Measurements from ENCODE around the gene CSDE1.

The CSDE1 gene

GRCh38 chr1:114700036-114700600, 57.7 kb downstream of the CSDE1 start:
- DNase-seq = no peak

- no peak for DNase-seq
Measured at GRCh38 chr1:114696810-114697209, 61.0 kb downstream of the CSDE1 start.

GRCh38 chr1:114695430-114696058, 62.2 kb downstream of the CSDE1 start, which contains the start of gene AMPD1:
Gene AMPD1 (minus strand): TSS chr1:114695546. CDS start chr1:114695471, 75 bp downstream.
- DNase-seq = no peak

- DNase-seq = no peak
Measured at GRCh38 chr1:114694540-114695310, 63.1 kb downstream of the CSDE1 start.

GRCh38 chr1:114692947-114693346, 64.8 kb downstream of the CSDE1 start:
- DNase-seq = no peak

GRCh38 chr1:114691061-114691460, 66.7 kb downstream of the CSDE1 start:
- no peak for DNase-seq

- DNase-seq = no peak
Measured at GRCh38 chr1:114690148-114690547, 67.6 kb downstream of the CSDE1 start.

- DNase-seq = no peak
Measured at GRCh38 chr1:114688526-114688925, 69.3 kb downstream of the CSDE1 start.

- no peak for DNase-seq
Measured at GRCh38 chr1:114685851-114686250, 71.9 kb downstream of the CSDE1 start.

GRCh38 chr1:114677691-114678090, 80.1 kb downstream of the CSDE1 start:
- DNase-seq = no peak

- DNase-seq = no peak
Measured at GRCh38 chr1:114676115-114676514, 81.7 kb downstream of the CSDE1 start.

GRCh38 chr1:114671939-114672275, 85.9 kb downstream of the CSDE1 start:
- DNase-seq = no peak

GRCh38 chr1:114671011-114671938, 86.5 kb downstream of the CSDE1 start:
- peak in 1 of 2 experiments; percentile 17 for DNase-seq

GRCh38 chr1:114670083-114671010, 87.4 kb downstream of the CSDE1 start:
- DNase-seq = peak; percentile 56 to 75

GRCh38 chr1:114669562-114670082, 88.2 kb downstream of the CSDE1 start, which contains the start of gene DENND2C:
Gene DENND2C (minus strand): TSS chr1:114670049. CDS start chr1:114625984, 44,065 bp downstream.
- DNase-seq = peak; percentile 31 to 66

GRCh38 chr1:114668784-114669561, 88.8 kb downstream of the CSDE1 start:
- peak in 1 of 2 experiments; percentile 25 for DNase-seq

GRCh38 chr1:114668373-114668772, 89.4 kb downstream of the CSDE1 start:
- no peak for DNase-seq

- DNase-seq = no peak
Measured at GRCh38 chr1:114666954-114667353, 90.8 kb downstream of the CSDE1 start.
